GM12875 (cell line): Measurements from ENCODE around the gene CSF2.

Experiments
- H3K4me3 ChIP-seq: one replicate; pipeline ENCODE4 v1.5.1; 2011; ENCODE audit warnings: low read depth, low read length, control low read depth
- TF ChIP-seq, protein P1 (sequence below): IDR thresholded peaks from 2 replicates; pipeline ENCODE4 v1.5.1; 2011; ENCODE audit warnings: low read depth, mild to moderate bottlenecking, control low read depth, inconsistent platforms, low read length, moderate library complexity, borderline replicate concordance; ENCODE audit not compliant: insufficient read depth

The CSF2 gene

DNA sequence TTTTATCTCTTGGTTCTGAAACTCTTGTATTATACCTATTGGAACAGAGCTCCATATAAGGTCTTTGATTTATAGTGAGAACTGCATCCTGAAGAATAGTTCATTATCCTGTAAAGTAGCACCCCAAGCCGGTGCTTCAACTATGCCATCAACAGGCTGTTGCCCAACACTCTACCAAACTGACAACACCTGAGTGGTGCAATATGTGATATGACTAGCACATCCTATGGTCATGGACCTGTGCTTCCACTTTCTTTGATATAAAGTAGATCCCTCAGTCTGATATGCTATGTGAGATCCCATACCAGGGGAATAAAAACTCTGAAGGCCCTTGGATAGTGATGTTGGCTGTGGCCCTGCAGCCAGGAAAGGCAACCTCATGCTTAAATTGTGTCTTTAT lies 15.8 kb downstream of the CSF2 start:
- no peak overlapping the region for H3K4me3 ChIP-seq
- TF ChIP-seq, protein P1, sequence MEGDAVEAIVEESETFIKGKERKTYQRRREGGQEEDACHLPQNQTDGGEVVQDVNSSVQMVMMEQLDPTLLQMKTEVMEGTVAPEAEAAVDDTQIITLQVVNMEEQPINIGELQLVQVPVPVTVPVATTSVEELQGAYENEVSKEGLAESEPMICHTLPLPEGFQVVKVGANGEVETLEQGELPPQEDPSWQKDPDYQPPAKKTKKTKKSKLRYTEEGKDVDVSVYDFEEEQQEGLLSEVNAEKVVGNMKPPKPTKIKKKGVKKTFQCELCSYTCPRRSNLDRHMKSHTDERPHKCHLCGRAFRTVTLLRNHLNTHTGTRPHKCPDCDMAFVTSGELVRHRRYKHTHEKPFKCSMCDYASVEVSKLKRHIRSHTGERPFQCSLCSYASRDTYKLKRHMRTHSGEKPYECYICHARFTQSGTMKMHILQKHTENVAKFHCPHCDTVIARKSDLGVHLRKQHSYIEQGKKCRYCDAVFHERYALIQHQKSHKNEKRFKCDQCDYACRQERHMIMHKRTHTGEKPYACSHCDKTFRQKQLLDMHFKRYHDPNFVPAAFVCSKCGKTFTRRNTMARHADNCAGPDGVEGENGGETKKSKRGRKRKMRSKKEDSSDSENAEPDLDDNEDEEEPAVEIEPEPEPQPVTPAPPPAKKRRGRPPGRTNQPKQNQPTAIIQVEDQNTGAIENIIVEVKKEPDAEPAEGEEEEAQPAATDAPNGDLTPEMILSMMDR: no peak

DNA sequence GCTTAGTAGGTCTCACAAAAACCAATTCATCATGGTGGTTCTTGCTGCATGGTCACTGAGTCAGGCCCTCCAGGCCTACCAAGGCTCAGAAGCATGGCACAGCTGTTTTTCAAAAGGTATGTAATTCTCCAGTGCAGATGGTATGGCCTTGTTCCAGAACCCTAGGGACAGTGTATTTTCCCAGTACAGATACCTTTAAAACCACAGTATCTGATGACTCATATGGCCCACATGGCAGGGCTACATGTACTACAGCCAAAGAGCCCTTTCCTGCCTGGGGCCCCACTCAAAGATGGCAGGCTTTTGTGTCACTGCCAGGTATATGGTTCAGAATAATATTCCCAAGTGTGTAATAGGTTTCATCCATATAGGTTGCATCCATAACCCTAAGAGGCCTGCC lies 16.5 kb downstream of the CSF2 start:
- TF ChIP-seq, protein P1: no peak

DNA sequence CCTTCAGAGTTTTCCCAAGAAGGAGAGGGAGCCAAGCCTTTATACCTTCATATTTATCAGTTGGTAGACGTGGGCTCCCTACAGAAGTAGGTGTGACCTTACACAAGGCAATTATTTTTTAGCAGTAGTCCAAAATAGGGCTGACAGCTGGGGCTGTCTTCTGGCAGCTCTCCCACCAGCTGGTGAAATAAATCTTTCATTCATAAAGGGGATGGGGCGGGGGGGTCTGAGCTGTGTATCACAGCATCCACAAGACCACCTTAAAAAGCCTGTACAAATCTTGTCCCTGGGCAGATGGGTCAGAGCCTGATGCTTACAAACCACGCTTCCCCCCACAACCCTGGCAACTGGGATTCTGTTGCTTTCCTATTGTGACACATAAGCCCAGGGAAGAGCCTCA lies 19.7 kb downstream of the CSF2 start:
- H3K4me3 ChIP-seq: no peak overlapping the region
- TF ChIP-seq, protein P1: no peak

More for the DNA sequence above, 16.5 kb downstream of the CSF2 start:
- H3K4me3 ChIP-seq: no peak overlapping the region

DNA sequence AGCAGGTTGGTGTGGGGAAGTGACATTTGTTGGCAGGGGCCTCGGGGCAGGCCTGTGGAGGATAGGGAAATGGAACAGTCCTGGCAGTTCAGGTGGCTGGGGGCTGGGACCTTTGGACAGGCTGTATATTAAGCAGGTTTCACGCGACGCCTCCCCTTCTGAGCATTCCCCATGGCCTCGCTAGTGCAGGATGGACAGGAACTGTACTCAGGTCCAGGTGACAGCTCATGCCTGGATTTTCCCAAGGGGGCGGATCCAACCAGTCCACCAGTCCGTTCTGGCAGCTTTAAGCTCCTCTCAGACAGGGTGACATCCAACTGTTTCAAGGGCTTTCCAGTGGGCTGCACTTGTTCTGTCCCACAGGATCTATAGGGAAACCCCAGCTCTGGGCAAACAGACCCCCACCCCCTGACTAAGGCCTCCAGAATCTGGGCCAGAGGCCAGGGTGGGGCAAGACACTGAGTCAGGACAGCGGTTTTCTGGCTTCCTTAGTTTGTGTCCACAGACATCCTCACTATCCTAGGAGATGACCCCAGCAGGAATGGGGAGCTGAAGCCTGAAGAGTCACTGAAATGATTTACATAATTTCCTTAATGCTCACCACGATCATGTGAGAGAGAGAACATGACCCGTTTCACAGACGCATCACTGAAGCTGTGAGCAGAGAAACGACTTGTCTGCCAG lies 20.9 kb downstream of the CSF2 start:
- TF ChIP-seq, protein P1: no peak
- no peak overlapping the region for H3K4me3 ChIP-seq

DNA sequence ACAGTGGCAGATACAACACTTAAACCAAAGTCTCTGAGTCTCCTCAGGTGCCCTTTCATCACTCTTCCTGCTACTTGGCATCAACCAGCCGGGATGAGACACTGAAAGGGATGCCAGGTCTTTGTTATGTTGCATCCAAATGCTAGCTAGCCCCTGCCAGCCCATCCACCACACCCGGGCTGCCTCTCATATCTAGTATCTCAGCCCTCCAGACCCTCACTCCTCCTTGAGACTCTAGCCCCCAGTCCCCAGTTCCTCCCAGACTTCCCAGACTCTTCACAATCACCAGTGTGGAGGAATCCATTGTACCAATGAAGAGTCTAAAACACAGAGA lies 21.5 kb downstream of the CSF2 start:
- TF ChIP-seq, protein P1: no peak
- H3K4me3 ChIP-seq: no peak overlapping the region

DNA sequence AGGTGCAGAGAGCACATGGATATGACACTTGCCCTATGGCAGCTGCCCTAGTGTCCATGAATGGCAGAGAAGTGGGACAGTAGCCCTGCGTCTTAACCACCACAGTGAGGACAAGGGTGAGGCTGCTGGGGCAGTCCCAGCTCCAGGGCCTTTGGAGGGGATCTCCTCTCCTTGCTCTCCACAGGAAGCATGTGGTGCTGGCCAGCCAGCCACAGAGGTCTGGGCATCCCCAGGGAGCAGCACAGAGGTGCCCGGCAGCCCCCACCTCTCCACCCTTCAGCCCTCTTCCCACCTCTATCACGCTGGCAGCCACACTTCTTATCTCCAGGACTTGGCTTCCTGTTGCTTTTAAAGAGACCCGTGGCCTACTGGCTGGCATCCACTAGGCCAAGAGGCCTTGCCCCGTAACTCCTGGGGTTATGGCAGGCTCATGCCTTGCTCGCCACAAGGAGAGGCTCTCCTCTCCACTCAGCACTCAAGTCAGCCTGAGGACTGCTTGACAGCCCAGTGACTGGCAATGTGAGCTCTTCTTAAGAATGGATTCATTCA lies 21.9 kb downstream of the CSF2 start:
- H3K4me3 ChIP-seq: no peak overlapping the region
- TF ChIP-seq, protein P1: no peak

DNA sequence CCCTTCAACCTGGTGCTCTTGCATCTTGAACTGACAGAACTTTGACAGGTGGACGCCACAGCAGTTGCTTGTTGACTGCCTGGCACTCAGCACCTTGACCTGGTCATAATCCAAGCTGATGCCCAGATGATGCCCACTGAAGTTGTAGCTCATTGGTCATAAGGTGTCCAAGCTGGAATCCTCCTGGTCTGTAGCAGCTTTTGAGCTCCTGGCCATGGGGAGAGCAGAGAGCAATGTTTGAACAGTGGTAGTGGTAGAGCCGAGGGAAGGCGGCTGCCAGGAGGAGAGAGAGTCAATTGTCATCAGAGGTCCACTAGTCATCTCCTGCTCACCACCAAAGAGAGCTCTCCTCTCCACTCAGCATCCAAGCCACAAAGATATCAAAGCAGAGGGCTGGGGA lies 23.3 kb downstream of the CSF2 start:
- TF ChIP-seq, protein P1: no peak
- no peak overlapping the region for H3K4me3 ChIP-seq
